GM19025 (cell line): ENCODE data around the gene QSOX1.

ENCODE experiments used
- ATAC-seq: cut with Tn5 transposase; IDR thresholded peaks from one replicate; pipeline ENCODE4 v1.9.1; 2021; ENCODE audit warnings: mild to moderate bottlenecking, low read depth, moderate library complexity; ENCODE audit not compliant: unreplicated experiment

QSOX1 gene

DNA sequence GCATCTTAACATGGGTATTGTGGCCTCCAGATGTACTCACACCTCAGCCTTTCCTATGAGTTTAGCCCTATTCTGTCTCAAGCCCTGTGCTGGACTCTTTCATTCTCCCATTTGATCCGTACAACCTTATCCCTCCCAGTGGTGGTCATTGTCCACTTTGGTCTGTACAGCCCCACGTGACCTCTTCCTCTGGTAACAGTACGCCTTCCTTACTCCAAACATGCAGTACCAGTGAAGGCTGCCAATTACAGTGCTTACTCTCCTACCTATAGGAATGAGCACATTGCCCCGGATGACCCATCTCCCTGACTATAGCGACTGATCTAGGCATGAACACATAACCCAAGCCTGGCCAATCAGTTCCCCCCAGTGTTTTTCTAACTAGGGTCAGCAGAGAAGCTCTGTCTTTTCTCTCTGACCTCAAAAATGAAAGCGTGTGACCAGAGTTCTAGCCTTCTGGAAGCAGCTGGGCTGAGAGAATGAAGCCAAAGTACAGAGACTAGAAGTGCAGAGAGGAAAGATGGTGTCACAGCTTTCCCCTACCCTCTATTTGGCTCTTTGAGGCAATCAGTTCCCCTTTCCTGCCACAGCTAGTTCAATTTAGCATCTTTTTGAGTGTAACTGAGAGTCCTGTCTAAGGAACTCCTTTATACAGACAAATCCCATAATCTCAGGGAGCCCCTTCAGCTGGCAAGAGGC is 9.9 kb upstream of the QSOX1 start:
- ATAC-seq = no peak

GRCh38 chr1:180145446-180145845 is 9.2 kb upstream of the QSOX1 start:
- ATAC-seq = no peak

DNA sequence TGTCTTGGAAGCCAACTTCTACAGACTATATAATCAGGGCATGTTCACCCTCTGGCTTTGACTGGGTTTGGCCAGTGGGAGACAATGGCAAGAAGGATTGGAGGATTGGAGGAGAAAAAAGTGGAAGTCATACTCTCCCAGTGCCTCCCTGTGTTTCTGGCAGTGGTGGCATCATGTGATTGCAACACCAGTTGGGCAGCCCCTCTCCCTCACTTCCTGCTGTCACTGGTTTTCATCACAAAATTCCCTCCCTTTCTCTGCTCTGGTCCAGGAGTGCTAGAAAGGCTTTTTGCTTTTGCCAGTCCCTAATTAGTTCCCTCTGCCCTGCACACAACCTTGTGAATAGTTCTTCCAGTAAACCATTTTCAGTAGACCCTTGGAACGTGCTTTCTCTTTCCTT is 3.7 kb upstream of the QSOX1 start:
- ATAC-seq = no peak

DNA sequence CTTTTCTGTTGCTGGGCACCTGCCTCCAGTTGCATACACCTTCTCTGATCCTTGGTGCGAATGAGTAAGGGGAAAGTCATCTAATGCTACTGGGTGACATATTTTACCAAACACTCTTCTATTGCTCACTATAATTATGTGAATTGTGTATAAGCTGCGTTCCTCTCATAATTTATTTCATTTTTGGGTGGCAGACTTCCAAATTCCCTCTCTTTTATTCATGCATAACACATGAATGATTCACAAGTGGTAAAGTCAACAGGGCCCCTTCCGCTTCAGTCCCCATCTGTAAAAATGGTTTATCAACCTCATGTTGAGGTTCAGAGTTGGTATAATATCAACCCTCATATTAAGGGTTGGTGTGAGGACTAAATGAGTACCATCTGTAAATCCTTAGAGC is 3.2 kb upstream of the QSOX1 start:
- no peak for ATAC-seq

GRCh38 chr1:180152588-180152987 is 2.1 kb upstream of the QSOX1 start:
- no peak for ATAC-seq

DNA sequence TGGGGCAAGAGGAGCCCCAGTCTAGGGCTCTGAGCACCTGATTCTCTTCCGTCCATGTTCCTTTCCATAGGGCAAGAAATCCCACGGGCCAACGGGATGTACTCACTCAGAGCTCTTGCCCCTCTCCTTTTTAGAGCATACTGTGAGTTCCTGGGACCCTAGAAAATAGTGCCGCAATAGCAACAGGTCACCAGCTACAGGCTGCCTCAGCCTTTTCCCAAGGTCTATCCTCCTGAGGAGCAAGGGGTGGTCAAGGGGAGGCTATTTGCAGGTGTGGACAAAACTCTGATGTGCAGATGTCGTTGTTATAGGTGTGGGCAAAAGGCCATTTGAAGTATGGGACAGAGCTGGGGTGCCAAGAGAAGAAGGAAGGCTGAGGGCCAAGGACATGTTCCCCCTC is 1.6 kb upstream of the QSOX1 start:
- no peak for ATAC-seq

DNA sequence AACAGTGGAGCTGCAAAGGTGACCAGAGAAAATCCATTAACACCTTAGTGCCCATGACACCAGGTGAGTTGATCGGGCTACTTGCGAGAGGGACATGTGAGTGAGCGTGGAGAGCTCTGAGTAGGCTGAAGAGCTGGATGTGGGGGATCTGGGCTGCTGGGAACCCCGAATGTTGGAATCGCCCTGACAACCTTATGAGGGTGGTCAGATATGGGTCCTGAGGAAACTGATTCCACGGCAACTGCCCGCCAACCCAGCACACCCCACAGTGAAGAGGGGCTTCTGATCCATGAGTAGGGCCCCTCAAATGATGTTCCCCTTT is 705 bp upstream of the QSOX1 start:
- no peak for ATAC-seq

DNA sequence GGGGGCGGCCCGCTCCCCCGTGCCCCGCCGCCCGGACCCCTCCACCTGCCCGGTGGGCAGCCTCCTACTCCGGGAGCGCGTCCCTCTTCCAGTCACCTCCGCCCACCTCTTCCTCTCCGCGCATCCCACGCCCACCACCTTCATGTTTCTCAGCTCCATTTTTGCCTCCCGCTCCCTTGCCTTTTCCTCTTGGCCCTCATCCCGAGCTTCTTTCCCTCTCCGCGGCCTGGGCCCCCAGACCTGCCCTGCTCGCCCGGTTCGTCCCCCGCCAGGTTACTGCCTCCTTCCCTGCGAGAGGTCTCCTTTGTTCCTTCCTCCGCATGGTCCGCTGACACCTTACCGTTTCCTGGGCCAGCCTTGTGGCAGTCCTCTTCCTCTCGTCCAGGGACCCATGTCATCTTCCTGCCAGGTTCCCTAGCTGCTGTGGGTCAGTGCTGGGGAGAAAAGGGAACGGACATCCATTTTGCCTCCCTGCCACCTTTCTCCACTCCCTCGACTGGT is 563 bp downstream of the QSOX1 start:
- ATAC-seq = no peak

GRCh38 chr1:180156201-180156600 is 1.5 kb downstream of the QSOX1 start:
- ATAC-seq = no peak

DNA sequence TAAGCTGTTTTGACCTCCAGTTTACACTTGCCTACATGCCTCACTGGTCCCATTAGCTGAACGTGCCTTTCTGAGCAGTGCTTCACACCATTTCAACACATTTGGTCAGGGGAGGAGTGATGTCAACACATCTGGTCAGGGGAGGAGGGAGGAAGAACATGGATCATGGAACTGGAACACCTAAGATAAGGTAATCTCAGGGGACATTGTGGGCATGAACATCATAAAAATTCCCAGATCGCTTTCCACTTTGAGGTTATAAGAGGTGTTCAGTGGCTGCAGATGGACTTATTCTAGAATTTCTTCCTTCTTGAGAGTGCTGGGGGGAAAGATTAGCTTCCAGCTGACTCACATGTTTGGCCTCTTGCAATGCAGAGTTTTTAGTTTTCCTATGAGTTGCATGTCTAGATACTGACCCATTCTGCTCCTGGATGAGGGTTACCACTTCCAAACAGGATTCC is 2.0 kb downstream of the QSOX1 start:
- no peak for ATAC-seq

GRCh38 chr1:180157108-180157507 is 2.4 kb downstream of the QSOX1 start:
- no peak for ATAC-seq

DNA sequence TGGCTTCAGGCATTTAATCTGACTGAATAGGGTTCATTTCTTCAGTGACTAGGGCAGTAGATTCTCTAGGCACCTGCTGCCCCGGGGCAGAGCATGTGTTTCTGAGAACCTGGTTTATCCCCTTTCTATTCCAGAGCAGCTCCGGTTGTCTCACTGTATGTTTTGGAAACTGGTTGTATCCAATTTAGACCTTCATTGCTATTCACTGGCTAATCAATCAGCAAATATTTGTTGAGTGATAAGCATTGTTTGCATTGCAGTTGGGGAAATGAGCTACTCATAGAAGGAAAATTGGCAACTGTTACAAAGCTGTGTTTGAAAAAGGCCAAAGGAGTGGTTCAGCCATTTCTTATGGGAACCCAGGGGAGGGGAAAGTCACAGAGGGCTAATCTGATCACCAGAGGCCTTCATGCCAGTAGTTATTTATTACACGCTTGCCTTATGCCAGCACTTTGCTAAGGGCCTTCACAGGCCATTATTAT is 2.9 kb downstream of the QSOX1 start:
- ATAC-seq = no peak

DNA sequence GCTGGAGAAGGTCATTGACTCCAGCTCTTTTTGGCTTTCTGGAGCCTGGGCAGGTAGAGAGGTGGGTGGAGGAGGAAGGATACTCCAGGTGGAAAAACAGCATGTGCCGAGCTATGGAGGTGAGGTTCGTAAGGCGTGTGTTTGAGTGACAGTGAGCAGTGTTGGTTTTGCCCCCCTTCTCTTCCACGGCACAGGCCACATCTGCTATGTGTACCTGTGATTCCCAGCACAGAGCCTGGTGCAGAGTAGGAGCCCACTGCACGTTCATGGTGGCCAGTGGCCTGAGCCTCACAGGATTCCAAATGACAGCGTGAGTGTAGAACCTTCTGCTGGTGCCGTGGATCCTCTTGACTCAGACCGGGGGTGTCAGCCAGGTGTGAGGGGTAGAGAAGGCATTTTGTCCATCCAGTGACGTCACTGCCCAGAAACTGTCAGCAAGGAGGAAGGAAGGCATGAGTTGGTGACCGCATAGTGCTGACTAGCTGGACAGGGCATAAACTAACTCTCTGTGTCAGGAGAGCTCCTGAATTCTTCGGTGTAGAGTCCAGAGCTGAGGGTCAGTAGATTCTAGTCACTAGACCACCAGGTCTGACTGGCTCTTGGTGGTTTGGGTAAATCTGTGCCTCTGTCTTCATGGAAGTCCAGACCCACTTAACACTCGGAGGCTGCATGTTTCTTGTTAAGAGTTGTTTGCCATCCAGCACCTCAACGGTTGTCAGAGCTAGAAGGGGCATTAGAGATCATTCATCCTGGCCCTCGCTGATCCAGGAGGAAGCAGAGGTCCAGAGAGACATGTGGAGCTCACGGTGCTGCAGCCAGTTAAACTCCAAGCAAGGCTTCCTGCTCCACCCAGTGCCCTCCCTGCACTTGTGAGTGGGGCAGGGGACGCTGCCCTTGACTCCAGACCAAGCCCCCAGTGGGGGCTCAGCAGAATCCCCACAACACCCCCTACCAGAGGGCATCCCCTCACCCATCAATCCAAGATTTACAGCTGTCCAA is 3.8 kb downstream of the QSOX1 start:
- ATAC-seq = no peak

DNA sequence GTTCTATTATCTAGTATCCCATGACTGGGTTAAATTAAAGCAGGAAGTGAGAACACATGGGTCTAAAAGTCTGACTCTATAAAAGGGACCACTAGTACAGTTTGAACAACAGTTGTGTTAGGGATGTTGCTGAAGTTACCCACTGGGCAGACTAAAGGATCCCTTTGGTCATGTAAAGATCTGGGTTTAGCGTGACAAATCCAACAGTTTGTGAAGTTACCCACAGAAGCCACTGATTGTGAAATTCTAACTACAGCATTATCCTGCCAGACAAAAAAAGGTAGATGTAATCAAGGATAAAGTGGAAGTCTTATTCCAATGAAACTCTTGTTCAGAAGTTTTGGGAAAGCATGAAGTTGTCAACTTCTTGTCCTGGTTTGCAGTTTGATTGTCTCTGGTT is 5.7 kb downstream of the QSOX1 start:
- ATAC-seq = no peak

- ATAC-seq = no peak
Measured at GRCh38 chr1:180163041-180163440, 8.4 kb downstream of the QSOX1 start.

DNA sequence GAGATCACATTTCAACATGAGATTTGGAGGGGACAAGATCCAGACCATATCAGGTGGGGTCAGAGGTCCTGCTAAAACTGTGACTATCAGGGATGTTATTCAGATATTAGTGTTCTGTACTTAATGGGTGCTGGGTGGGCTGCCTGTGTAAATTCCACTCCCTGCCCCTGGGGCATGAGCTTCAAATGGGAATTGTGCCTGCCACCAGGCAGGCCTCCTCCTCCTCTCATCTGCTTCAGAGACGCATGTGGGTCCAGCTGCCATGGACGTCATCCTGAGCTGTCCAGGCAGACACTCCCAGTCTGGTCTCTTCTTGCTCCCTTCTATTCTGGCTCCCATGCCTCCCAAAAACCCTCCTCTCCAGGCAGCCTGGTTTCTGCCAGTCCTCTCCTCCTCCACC is 10.4 kb downstream of the QSOX1 start:
- no peak for ATAC-seq

GRCh38 chr1:180165509-180166435 is 11.1 kb downstream of the QSOX1 start:
- ATAC-seq = no peak

DNA sequence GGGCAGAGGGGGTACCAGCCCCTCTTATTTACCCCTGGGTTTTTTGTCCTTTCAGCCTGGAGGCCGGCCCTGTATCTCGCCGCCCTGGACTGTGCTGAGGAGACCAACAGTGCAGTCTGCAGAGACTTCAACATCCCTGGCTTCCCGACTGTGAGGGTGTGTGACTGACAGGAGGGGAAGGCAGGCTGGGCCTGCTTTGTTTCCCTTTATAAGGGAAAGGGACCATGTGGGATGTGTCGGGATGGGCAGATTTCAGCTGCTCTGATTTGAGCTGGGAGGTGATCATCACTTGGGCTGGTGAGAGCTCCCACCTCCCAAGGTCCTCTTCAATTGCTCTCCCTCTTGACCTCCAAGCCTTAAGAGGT is 11.7 kb downstream of the QSOX1 start:
- no peak for ATAC-seq

- ATAC-seq = no peak
Measured at GRCh38 chr1:180167021-180167701, 12.5 kb downstream of the QSOX1 start.
